Ishikawa (cell line): Measurements from ENCODE around the gene RFK.

Experiments used
- CEBPB ChIP-seq: IDR thresholded peaks from 2 replicates; pipeline ENCODE4 v1.6.1; 2012
- CREB1 ChIP-seq: IDR thresholded peaks from 2 replicates; pipeline ENCODE4 v1.6.1; 2012; ENCODE audit warnings: low read depth
- EGR1 ChIP-seq: IDR thresholded peaks from 2 replicates; pipeline ENCODE4 v1.6.1; 2012
- EP300 ChIP-seq: IDR thresholded peaks from 2 replicates; pipeline ENCODE4 v1.6.1; 2012; ENCODE audit warnings: borderline replicate concordance
- FOXM1 ChIP-seq: IDR thresholded peaks from 2 replicates; pipeline ENCODE4 v1.6.1; 2012; ENCODE audit warnings: low read depth, borderline replicate concordance
- MAX ChIP-seq: IDR thresholded peaks from 2 replicates; pipeline ENCODE4 v1.6.1; 2012
- NFIC ChIP-seq: IDR thresholded peaks from 2 replicates; pipeline ENCODE4 v1.6.1; 2012
- RAD21 ChIP-seq: IDR thresholded peaks from 2 replicates; pipeline ENCODE4 v1.6.1; 2012; ENCODE audit warnings: low read depth
- REST ChIP-seq: IDR thresholded peaks from 2 replicates; pipeline ENCODE4 v1.6.1; 2012; ENCODE audit warnings: low read depth, mild to moderate bottlenecking
- TAF1 ChIP-seq: IDR thresholded peaks from 2 replicates; pipeline ENCODE4 v1.6.1; 2012; ENCODE audit warnings: low read depth, mild to moderate bottlenecking
- TCF12 ChIP-seq: IDR thresholded peaks from 2 replicates; pipeline ENCODE4 v1.6.1; 2012; ENCODE audit warnings: low read depth
- TEAD4 ChIP-seq: IDR thresholded peaks from 2 replicates; pipeline ENCODE4 v1.6.1; 2012
- USF1 ChIP-seq: IDR thresholded peaks from 2 replicates; pipeline ENCODE4 v1.6.1; 2012
- YY1 ChIP-seq: IDR thresholded peaks from 2 replicates; pipeline ENCODE4 v1.6.1; 2012; ENCODE audit warnings: low read depth
- ZBTB7A ChIP-seq: IDR thresholded peaks from 2 replicates; pipeline ENCODE4 v1.6.1; 2012; ENCODE audit warnings: low read depth

RFK gene

GRCh38 chr9:76405868-76406267 is 11.6 kb upstream of the RFK start:
- TF ChIP-seq NFIC: no peak
- no peak for TF ChIP-seq TCF12
- no peak for TF ChIP-seq YY1
- TF ChIP-seq CREB1: no peak
- TF ChIP-seq EP300: no peak
- TF ChIP-seq USF1: no peak
- TF ChIP-seq RAD21: no peak
- no peak for TF ChIP-seq CEBPB
- TF ChIP-seq FOXM1: no peak
- no peak for TF ChIP-seq ZBTB7A
- TF ChIP-seq MAX: no peak
- no peak for TF ChIP-seq EGR1
- TF ChIP-seq TAF1: no peak
- TF ChIP-seq TEAD4: no peak
- TF ChIP-seq REST: no peak

GRCh38 chr9:76405340-76405739 is 11.1 kb upstream of the RFK start:
- no peak for TF ChIP-seq CEBPB
- no peak for TF ChIP-seq ZBTB7A
- no peak for TF ChIP-seq FOXM1

- TF ChIP-seq FOXM1: no peak
- TF ChIP-seq TAF1: no peak
- TF ChIP-seq NFIC: no peak
- TF ChIP-seq RAD21: no peak
- TF ChIP-seq MAX: no peak
- TF ChIP-seq EP300: no peak
- TF ChIP-seq EGR1: no peak
- no peak for TF ChIP-seq REST
- no peak for TF ChIP-seq TCF12
These were observed 10.2 kb upstream of the RFK start for GRCh38 chr9:76404401-76404800.

- TF ChIP-seq MAX (no peak), RAD21 (peak; percentile 26; the same call in 1 of the 2 replicates)
These were observed 9.1 kb upstream of the RFK start for GRCh38 chr9:76403352-76403751.

GRCh38 chr9:76401580-76402354 is 7.5 kb upstream of the RFK start:
- no peak for TF ChIP-seq ZBTB7A
- TF ChIP-seq MAX: no peak
- TF ChIP-seq NFIC: no peak
- TF ChIP-seq USF1: no peak
- no peak for TF ChIP-seq REST
- TF ChIP-seq YY1: no peak
